Effector memory CD4-positive, alpha-beta T cell (primary cell): ENCODE results near the gene TPBGL.

Source experiments
- DNase-seq, 3 donors: peaks; one replicate each; pipeline ENCODE4 v3.0.0-alpha.2; 2020
- H3K27ac ChIP-seq: 2 replicates; pipeline ENCODE4 v1.7.0; 2013; ENCODE audit warnings: mild to moderate bottlenecking, low read length, moderate library complexity; ENCODE audit not compliant: insufficient read depth, poor library complexity, severe bottlenecking
- H3K27me3 ChIP-seq: replicated peaks from 2 replicates; pipeline ENCODE4 v1.7.0; 2013; ENCODE audit warnings: mild to moderate bottlenecking, low read length; ENCODE audit not compliant: insufficient read depth, control insufficient read depth, poor library complexity, severe bottlenecking
- H3K36me3 ChIP-seq: 2 replicates; pipeline ENCODE4 v1.7.0; 2013; ENCODE audit warnings: mild to moderate bottlenecking, low read length, moderate library complexity; ENCODE audit not compliant: control insufficient read depth, insufficient read depth
- H3K4me1 ChIP-seq: 2 replicates; pipeline ENCODE4 v1.7.0; 2013; ENCODE audit warnings: low read length, mild to moderate bottlenecking; ENCODE audit not compliant: control insufficient read depth, insufficient read depth, poor library complexity, severe bottlenecking
- H3K4me3 ChIP-seq: 2 replicates; pipeline ENCODE4 v1.7.0; 2013; ENCODE audit warnings: low read length, low read depth, mild to moderate bottlenecking; ENCODE audit not compliant: insufficient read depth, poor library complexity, severe bottlenecking
- H3K9me3 ChIP-seq: 2 replicates; pipeline ENCODE4 v1.7.0; 2013; ENCODE audit warnings: mild to moderate bottlenecking, low read length, moderate library complexity; ENCODE audit not compliant: control insufficient read depth

The TPBGL gene

DNA sequence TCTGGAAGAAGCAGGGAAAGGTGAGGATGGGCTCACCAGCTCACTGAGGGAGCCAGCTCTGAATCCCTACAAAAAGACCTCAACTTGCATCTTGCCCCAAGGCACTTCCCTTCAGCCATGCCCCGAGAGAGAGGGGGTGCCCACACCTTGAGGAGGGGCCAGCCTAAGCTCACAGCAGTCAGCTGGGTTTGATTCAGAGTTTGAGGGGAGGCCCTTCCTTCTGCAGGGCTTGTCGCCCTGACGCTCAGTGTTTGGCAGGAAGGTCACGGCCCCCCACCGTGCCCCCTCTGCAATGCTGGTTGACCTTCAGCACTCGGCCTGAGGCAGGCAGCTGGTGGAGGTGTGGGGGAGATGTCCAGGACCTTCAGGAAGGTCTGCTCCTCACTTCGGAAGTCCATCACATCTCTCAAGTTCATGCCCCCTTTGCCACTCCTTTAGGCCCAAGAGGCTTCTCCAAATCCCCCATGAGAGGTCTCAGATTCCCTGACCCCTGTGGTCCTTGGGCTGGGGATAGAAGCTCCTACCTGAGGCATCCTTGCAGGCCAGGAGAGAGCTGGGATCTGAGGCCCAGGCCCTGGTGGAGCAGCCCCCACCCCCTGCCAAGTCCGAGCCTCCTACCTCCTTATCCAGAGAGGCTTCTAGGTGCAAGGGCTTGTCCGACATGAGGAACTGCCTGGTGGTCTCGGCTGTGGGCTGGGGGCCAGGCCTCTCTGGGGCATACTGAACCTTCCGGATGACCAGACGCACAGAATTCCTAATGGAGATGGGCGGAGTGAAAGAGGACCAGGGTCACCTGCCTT lies 37.6 kb downstream of the TPBGL start:
- Histone ChIP-seq H3K36me3 (peaks cover 40% of the 10 kb centered on the region), H3K9me3 (no peaks in the 10 kb centered on the region), H3K27me3 (no peaks in the 10 kb centered on the region), H3K4me3 (no peak overlapping the region), H3K4me1 (peaks cover 33% of the 10 kb centered on the region), H3K27ac (peak overlapping the region; percentile 65)
- DNase-seq, result no peak

DNA sequence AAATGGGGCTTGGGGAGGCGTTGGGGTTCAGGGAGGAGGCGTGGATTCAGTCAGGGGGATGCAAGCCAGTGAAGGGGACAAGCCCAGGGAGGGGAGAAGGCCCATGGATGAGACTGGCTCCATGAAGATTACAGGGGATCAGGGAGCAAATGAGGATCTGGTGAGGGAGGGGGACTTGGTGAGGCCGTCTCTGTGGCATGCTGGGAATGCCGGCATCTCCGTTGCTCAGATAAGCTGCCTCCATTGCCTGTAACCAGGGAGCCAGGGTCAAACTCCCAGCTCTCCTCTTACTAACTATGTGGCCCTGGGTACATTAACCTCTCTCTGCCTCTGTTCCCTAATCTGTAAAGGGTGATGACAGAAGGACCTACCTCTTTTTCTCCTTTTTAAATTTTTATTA lies 38.7 kb downstream of the TPBGL start:
- Histone ChIP-seq H3K4me3 (no peak overlapping the region), H3K9me3 (no peaks in the 10 kb centered on the region), H3K4me1 (peaks cover 24% of the 10 kb centered on the region), H3K36me3 (peaks cover 45% of the 10 kb centered on the region), H3K27ac (no peak overlapping the region), H3K27me3 (no peaks in the 10 kb centered on the region)
- DNase-seq, result no peak

DNA sequence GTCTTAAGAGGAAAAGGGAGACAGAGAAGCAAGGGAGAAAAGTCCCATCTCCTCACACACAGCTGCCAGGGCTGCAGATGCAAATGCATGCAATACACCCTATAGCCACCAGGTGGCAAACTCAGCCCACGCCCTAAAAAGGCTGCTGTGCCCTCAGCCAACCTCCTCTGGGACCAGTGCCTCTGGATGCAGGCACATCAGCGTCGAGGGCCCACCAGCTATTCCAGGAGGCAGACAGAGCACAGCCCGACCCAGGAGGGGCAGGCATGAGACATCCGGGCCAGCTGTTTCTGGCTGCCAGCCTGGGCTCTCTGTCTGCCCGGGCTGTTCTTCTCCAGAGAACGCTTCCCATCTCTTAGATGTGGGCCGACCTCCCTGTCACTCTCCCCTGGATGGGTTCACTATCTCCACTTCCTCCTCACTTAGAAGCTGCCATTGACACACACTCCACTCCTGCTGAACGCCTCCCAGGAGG lies 39.7 kb downstream of the TPBGL start:
- Histone ChIP-seq H3K27ac (no peak overlapping the region), H3K36me3 (peaks cover 48% of the 10 kb centered on the region), H3K4me3 (no peak overlapping the region), H3K4me1 (peaks cover 23% of the 10 kb centered on the region), H3K9me3 (no peaks in the 10 kb centered on the region), H3K27me3 (no peaks in the 10 kb centered on the region)
- peak; percentile 34 to 56 (median 43) for DNase-seq

- Histone ChIP-seq H3K36me3 (peaks cover 54% of the 10 kb centered on the region), H3K27ac (no peak overlapping the region), H3K27me3 (no peaks in the 10 kb centered on the region), H3K4me3 (no peak overlapping the region), H3K4me1 (peaks cover 20% of the 10 kb centered on the region), H3K9me3 (no peaks in the 10 kb centered on the region)
- no peak for DNase-seq
These were observed 40.3 kb downstream of the TPBGL start for GRCh38 chr11:75280770-75281468.

GRCh38 chr11:75281469-75282095 lies 41.0 kb downstream of the TPBGL start:
- Histone ChIP-seq H3K9me3 (no peaks in the 10 kb centered on the region), H3K27ac (no peak overlapping the region), H3K27me3 (no peaks in the 10 kb centered on the region), H3K4me1 (peaks cover 13% of the 10 kb centered on the region), H3K36me3 (peaks cover 54% of the 10 kb centered on the region), H3K4me3 (no peak overlapping the region)
- DNase-seq, result no peak

DNA sequence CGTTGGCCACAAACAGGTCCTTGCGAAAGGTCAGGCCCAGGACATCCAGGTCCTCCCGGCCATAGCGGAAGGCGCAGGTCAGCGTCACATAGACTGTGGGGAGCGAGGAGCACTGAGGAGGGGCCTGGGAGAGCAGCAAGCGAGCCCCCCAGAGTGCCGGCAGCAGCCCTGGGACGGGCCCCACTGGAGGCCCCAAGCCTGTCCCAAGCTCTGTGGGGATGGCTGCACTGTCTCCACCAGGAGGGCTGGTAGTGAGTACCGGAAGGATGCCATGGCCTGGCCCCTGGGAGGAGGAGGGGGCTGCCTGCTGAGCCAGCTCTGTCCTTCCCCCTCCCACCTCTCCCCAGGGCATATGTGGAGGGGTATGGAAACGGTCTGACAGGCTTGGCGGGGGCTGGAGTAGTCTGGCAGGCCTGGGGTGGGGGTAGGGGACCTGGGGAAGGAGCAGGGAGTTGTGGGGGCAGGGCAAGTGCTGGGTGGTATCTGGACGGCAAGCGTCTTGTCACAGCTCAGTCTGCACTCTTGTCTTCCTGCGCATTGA lies 42.9 kb downstream of the TPBGL start:
- Histone ChIP-seq H3K27me3 (no peaks in the 10 kb centered on the region), H3K4me1 (no peaks in the 10 kb centered on the region), H3K36me3 (peaks cover 50% of the 10 kb centered on the region), H3K9me3 (no peaks in the 10 kb centered on the region), H3K4me3 (no peak overlapping the region), H3K27ac (no peak overlapping the region)
- DNase-seq, result no peak

DNA sequence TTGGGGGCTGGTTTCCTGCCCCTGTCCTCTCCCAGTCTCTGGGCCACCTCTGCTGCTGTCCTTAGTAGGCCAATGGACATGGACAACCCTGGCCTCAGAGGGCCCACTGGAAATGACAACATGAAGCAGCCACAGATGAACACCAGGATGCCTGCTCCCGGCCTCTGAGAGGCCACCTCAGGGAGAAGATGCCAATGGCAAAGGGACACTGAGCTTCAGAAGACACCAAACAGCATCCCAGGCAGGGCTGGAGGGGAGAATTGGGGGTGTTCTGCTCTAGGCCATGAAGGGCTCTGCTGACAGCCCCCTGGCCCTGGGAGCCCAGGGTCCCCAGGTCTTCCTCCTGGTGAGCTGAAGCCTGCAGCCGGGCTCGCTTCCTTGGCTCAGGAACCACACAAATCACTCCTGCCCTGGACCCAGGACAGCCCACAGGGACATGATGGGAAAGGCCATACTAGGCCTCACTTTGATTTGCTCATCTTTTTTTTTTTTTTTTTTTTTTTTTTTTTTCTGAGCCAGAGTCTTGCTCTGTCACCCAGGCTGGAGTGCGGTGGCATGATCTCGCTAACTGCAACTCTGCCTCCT lies 45.3 kb downstream of the TPBGL start:
- Histone ChIP-seq H3K9me3 (no peaks in the 10 kb centered on the region), H3K4me1 (no peaks in the 10 kb centered on the region), H3K27ac (no peak overlapping the region), H3K27me3 (no peaks in the 10 kb centered on the region), H3K4me3 (no peak overlapping the region), H3K36me3 (peaks cover 40% of the 10 kb centered on the region)
- DNase-seq, result no peak

DNA sequence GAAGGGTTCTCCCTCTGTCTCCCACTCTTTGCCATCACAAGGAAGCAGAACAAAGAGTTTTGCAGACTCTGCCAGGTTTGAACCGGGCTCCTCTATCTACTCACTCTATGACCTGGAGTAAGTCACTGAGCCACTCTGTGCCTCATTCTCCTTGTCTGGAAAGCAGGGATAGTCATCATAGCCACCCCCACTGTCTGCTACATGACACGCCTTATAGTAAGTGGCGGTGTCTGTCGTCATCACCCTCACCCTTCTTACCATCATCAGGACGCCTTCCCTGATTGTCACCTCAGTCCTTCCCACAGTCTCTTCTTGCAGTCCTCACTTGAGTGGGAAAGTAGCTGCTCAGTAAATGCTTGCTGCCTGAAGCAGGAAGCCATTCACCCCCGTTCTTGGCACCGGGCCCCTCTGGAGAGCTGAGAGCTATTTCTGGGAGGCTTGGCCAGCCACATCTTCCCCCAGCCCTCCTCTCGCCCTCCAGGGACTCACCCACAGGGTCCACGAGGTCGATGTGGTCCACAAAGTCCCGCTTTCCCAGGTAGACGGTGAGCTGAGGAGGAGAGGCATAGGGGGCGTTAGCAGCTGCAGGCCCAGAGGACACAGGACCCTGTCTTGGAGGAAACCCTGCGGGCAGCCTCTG lies 46.4 kb downstream of the TPBGL start:
- Histone ChIP-seq H3K36me3 (peaks cover 30% of the 10 kb centered on the region), H3K4me3 (no peak overlapping the region), H3K9me3 (no peaks in the 10 kb centered on the region), H3K27me3 (no peaks in the 10 kb centered on the region), H3K4me1 (no peaks in the 10 kb centered on the region), H3K27ac (no peak overlapping the region)
- no peak for DNase-seq

- H3K36me3 ChIP-seq, result peaks cover 24% of the 10 kb centered on the region
- H3K4me3 ChIP-seq, result no peak overlapping the region
- no peaks in the 10 kb centered on the region for H3K9me3 ChIP-seq
These were observed 47.0 kb downstream of the TPBGL start for GRCh38 chr11:75287579-75287978.

More at GRCh38 chr11:75287579-75287978, 47.0 kb downstream of the TPBGL start:
- no peak for DNase-seq
- Histone ChIP-seq H3K27me3 (no peaks in the 10 kb centered on the region), H3K4me1 (no peaks in the 10 kb centered on the region), H3K27ac (no peak overlapping the region)
